Lung microvascular endothelial cell (primary cell): ENCODE measurements around the gene ZSCAN5A. TPM values are rescaled to one million over a fixed set of nuclear protein-coding genes. Genes with fewer than 3 reads are reported as not detected.
"Not testable (repeated sequence)": the region's sequence is repeated elsewhere in the genome, so short reads cannot be mapped to it uniquely, and the experiment has no call there.

Experiments
- DNase-seq, 2 donors: peaks; one replicate each; pipeline versions ENCODE4 v3.0.0 to v3.0.0-alpha.2; 2010; ENCODE audit warnings: low read depth in 2 of 2
- total RNA-seq: library from RNA; depleted of rRNA; stranded (reverse); fragments of >200 nt; gene quantifications from 2 replicates; pipeline ENCODE4 v1.2.1, GENCODE V29; 2014

The ZSCAN5A gene
- total RNA-seq, 1 donor from 2014 or later: 7.1 TPM

GRCh38 chr19:56211718-56212117 lies 102.9 kb downstream of the ZSCAN5A start:
- DNase-seq: no peak

GRCh38 chr19:56210036-56210435 lies 104.6 kb downstream of the ZSCAN5A start:
- DNase-seq: not testable (repeated sequence)

GRCh38 chr19:56209091-56209490 lies 105.5 kb downstream of the ZSCAN5A start:
- no peak for DNase-seq

GRCh38 chr19:56207581-56207980 lies 107.1 kb downstream of the ZSCAN5A start:
- not testable (repeated sequence) for DNase-seq

GRCh38 chr19:56201973-56202372 lies 112.7 kb downstream of the ZSCAN5A start, which contains the start of gene ZSCAN5C:
Gene ZSCAN5C, plus strand, starts transcription at chr19:56202273. Its CDS starts 3,641 bp downstream, at chr19:56205914.
- no peak for DNase-seq

GRCh38 chr19:56199687-56200086 lies 115.0 kb downstream of the ZSCAN5A start:
- DNase-seq: no peak

- DNase-seq: not testable (repeated sequence)
Measured at GRCh38 chr19:56197646-56198045, 117.0 kb downstream of the ZSCAN5A start, which contains the start of gene ZSCAN5B. Gene ZSCAN5B, minus strand, starts transcription at chr19:56197783. Its CDS starts 4,731 bp downstream, at chr19:56193052.

- DNase-seq: no peak
Measured at GRCh38 chr19:56193981-56194640, 120.5 kb downstream of the ZSCAN5A start.

GRCh38 chr19:56191711-56192110 lies 122.9 kb downstream of the ZSCAN5A start:
- no peak for DNase-seq

- DNase-seq: no peak
Measured at GRCh38 chr19:56191115-56191514, 123.5 kb downstream of the ZSCAN5A start.

GRCh38 chr19:56189785-56190184 lies 124.9 kb downstream of the ZSCAN5A start:
- no peak for DNase-seq

GRCh38 chr19:56177564-56178243 lies 136.9 kb downstream of the ZSCAN5A start:
- DNase-seq: no peak

- DNase-seq: no peak
Measured at GRCh38 chr19:56176881-56177280, 137.8 kb downstream of the ZSCAN5A start.

GRCh38 chr19:56176310-56176709 lies 138.3 kb downstream of the ZSCAN5A start:
- not testable (repeated sequence) for DNase-seq

GRCh38 chr19:56175861-56176307 lies 138.8 kb downstream of the ZSCAN5A start, which contains the start of gene GALP:
Gene GALP, plus strand, starts transcription at chr19:56176008. Its CDS starts 1,101 bp downstream, at chr19:56177109.
- not testable (repeated sequence) for DNase-seq

GRCh38 chr19:56174550-56174949 lies 140.1 kb downstream of the ZSCAN5A start:
- no peak for DNase-seq

- DNase-seq: no peak
Measured at GRCh38 chr19:56174086-56174485, 140.6 kb downstream of the ZSCAN5A start.

Other genes with a start within 250 kb of the ZSCAN5A start
- 20.9 and 31.0 TPM in 2 replicates for gene ZNF787, start 193.5 kb downstream of the ZSCAN5A start, total RNA-seq
- 8.1 and 12.5 TPM in 2 replicates for gene ZNF444, start 173.6 kb downstream of the ZSCAN5A start, total RNA-seq
- gene GALP, start 138.8 kb downstream of the ZSCAN5A start, total RNA-seq: not detected in 2 replicates
- not detected in 2 replicates for gene ZSCAN5B, start 117.1 kb downstream of the ZSCAN5A start, total RNA-seq
- gene ZSCAN5C, start 112.6 kb downstream of the ZSCAN5A start, total RNA-seq: not detected in 2 replicates
- gene EDDM13, start 42.1 kb downstream of the ZSCAN5A start, total RNA-seq: 1.3 and 2.4 TPM in 2 replicates
- gene ZNF582, start 78.7 kb upstream of the ZSCAN5A start, total RNA-seq: 2.0 and 4.0 TPM in 2 replicates
- gene ZNF583, start 89.5 kb upstream of the ZSCAN5A start, total RNA-seq: 2.0 and 5.8 TPM in 2 replicates
- 1.5 and 2.8 TPM in 2 replicates for gene ZNF667, start 162.5 kb upstream of the ZSCAN5A start, total RNA-seq
- 0.65 and 1.6 TPM in 2 replicates for gene ZNF471, start 193.0 kb upstream of the ZSCAN5A start, total RNA-seq
- gene ZFP28, start 224.1 kb upstream of the ZSCAN5A start, total RNA-seq: 4.1 and 5.8 TPM in 2 replicates